ENCODE data around the gene MAP1A.
"Not testable (repeated sequence)": the region's sequence is repeated elsewhere in the genome, so short reads cannot be mapped to it uniquely, and the experiment has no call there.

Gene MAP1A

DNA sequence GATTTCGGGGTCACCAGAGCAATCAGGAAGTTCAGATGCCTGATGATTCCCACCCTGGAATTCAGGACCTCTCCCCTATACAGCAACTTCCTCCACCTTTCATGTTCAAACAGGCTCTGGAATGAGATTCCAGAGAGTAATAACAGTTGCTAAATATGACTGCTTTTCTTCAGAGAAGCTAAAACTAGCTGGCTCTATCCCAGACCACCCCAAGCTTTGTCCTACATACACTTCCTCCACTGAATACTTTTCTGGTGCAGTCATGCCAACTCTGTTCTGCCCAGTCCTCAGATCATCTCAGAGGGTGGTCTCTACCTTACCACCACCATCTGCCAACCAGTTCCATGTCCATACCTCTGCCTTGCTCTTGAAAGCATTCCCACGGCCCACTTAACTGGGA, 49.2 kb downstream of the MAP1A start:
- in situ Hi-C loops (cut with HindIII; ENCODE audit: low pct_ligation_motif_present, low pct_unique_long_range_greater_than_20kb, low sequenced_read_pairs); DNase-seq: not testable (repeated sequence)

DNA sequence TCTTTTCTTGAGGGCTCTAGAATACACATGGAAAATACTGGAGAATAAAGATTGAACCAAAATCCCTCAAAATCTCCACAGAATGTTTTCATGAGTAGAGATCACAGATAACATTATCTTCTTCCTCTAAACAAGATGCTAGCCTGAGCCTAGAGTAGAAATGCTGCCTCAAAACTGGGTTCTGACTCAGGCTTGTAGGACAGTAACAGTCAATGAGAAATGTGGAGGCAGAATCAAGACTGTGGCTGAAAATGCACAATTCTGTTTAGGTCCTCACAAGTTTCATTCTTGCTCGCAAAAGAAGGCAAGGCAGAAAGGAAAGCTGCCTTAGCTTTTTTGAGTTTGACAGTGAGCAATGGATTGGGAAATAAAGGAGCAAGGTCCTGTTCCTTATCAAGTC, 57.2 kb downstream of the MAP1A start:
- in situ Hi-C loops (cut with HindIII; ENCODE audit: low pct_ligation_motif_present, low pct_unique_long_range_greater_than_20kb, low sequenced_read_pairs); DNase-seq: not testable (repeated sequence)

Data from ACHN (cell line).